Stomach smooth muscle (tissue), 2 donors: ENCODE measurements around the gene PHF23.

Experiments
- H3K27ac ChIP-seq: one replicate; pipeline ENCODE4 v1.7.0; 2013; ENCODE audit warnings: mild to moderate bottlenecking, low read length, inconsistent platforms
- H3K27me3 ChIP-seq, 2 donors: one replicate each; pipeline ENCODE4 v1.7.0; 2013; ENCODE audit warnings: low read length in 2 of 2; ENCODE audit not compliant: insufficient read depth in 2 of 2, control insufficient read depth in 1 of 2
- H3K36me3 ChIP-seq, 2 donors: one replicate each; pipeline ENCODE4 v1.7.0; 2013; ENCODE audit warnings: low read length in 2 of 2; ENCODE audit not compliant: control insufficient read depth in 2 of 2, insufficient read depth in 2 of 2
- H3K4me1 ChIP-seq: one replicate; pipeline ENCODE4 v1.7.0; 2013; ENCODE audit warnings: low read length; ENCODE audit not compliant: control insufficient read depth, insufficient read depth
- H3K4me3 ChIP-seq, 2 donors: one replicate each; pipeline ENCODE4 v1.7.0; 2013; ENCODE audit warnings: low read length in 2 of 2
- H3K9ac ChIP-seq, 2 donors: one replicate each; pipeline ENCODE4 v1.7.0; 2013; ENCODE audit warnings: low read length in 2 of 2, mild to moderate bottlenecking in 1 of 2
- H3K9me3 ChIP-seq, 2 donors: one replicate each; pipeline ENCODE4 v1.7.0; 2013; ENCODE audit warnings: low read length in 2 of 2; ENCODE audit not compliant: control insufficient read depth in 2 of 2
- donor health status: healthy.
- donor health status: Pancreatic carcinoma.

The PHF23 gene

DNA sequence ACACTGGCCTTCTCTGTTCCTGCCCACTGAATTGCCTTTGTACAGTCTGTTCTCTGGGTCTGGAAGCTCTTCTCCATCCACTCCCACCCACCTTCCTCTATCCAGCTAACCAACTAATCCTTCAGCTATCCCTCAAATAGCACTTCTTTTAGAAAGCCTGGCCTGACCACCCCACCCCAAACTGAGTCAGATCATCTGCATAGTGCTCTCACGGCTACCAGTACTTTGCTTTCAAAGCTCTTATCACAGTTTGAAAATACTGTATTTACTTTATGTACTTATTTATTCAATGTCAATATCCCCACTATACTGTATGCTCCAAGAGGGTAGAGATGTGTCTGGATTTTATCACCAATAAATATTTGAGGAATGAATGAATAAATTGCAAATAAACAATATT lies 27.5 kb upstream of the PHF23 start:
- peaks cover 20 to 24% of the 10 kb centered on the region in 2 donors for H3K27me3 ChIP-seq
- no peaks in the 10 kb centered on the region for H3K9me3 ChIP-seq
- no peak overlapping the region for H3K9ac ChIP-seq
- H3K27ac ChIP-seq: no peak overlapping the region
- no peak overlapping the region for H3K4me3 ChIP-seq
- peaks cover 10% of the 10 kb centered on the region for H3K4me1 ChIP-seq
- no peaks in the 10 kb centered on the region for H3K36me3 ChIP-seq

DNA sequence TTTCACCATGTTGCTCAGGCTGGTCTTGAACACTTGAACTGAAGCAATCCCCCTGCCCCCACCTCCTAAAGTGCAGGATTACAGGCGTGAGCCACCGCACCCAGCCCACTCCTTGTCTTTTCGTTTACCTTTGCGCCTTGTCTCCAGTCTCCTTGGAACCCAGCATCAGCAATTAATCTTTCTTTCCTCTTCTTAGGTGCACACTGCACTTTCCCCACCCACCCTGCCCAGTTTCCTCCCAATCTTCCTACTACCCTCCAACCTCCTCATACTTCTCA lies 24.5 kb upstream of the PHF23 start:
- no peak overlapping the region for H3K27ac ChIP-seq
- peaks cover 18% of the 10 kb centered on the region for H3K4me1 ChIP-seq

DNA sequence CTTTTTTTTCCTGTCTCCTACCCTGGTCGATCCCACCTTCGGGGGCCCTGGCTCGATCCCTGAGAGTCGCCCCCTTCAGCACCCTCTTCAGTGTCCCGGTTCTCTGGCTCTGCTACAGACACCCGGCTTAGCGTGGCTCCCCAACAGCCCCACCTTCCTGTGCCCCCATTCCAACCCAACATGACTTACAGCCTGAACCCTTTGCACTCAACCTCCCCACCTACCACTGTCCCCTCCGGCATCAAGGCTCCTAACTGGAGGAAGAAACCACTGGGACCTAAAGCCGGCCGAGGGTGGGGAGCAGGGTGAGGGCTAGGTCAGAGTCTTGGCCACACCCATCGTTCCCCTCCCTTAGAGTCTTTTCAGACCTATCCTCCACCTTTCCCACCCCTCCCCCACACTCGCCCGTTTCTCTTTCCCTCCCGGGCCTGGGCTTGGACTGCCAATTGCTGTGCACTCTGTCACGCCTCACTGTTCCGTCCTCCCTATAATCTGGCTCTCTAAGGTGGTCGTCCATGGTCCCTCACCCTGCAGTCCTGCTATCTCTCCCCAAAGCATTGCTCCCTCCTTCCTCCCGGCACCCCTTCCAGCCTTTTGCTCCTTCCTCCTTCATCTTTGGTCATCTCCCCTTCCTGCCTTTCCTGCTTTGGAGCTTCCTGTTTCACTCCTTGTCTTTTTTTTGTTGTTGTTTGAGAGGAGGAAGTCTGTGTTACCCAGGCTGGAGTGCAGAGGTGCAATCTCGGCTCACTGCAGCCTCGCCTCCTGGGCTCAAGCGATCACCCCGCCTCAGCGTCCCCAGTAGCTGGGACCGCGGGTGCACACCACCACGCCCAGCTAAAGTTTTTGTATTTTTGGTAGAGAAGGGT lies 23.9 kb upstream of the PHF23 start:
- Histone ChIP-seq H3K4me3 (peak overlapping the region in 1 of 2 donors; percentile 29), H3K9me3 (no peaks in the 10 kb centered on the region), H3K27me3 (peaks cover 37% of the 10 kb centered on the region in 2 donors), H3K27ac (no peak overlapping the region), H3K4me1 (peaks cover 18% of the 10 kb centered on the region), H3K36me3 (peaks cover 12 to 13% of the 10 kb centered on the region in 2 donors), H3K9ac (no peak overlapping the region)

More for the DNA sequence above, 24.5 kb upstream of the PHF23 start:
- Histone ChIP-seq H3K36me3 (peaks cover 7 to 9% of the 10 kb centered on the region in 2 donors), H3K9me3 (no peaks in the 10 kb centered on the region), H3K27me3 (peaks cover 37% of the 10 kb centered on the region in 2 donors), H3K9ac (no peak overlapping the region), H3K4me3 (no peak overlapping the region)

DNA sequence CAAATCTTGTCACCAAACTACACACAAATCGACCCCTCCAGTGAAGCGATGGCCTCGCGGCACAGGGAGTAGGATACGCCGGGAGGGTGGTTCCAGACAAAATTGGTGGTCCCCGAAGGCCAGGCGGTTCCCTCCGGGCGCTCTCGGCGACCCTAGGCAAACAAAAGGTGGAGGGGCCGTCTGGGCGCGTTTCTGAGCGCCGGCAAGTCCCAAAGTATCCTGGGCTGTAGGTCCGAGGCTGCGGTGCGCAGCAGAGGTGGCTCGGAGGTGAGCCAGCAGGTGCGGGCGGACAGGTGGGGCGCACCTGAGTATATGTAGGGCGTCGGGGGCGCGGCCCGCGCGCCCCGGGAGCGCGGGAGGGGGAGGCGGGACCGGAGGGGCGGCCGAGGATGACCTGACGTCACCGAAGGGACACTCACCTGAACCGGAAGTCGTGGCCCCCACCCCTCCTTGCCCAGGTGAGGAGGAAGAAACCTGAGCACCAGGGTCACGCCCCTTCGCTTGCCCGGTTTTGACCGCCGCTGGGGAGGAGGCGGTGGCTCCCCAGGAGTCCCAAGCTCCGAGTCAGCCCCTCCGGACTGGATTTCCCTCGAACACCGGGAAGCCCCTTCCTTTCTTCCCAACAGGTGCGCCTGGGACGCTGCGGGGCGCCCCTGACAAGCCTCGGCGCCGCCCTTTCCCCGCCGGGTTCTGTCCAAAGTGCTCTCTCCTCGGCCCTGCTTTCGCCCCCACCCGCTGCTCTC lies 23.1 kb upstream of the PHF23 start, which contains the start of gene CLDN7:
TSS of gene CLDN7 (minus strand) at position 287 of the 743 bp plus-strand sequence. CDS start 435 bp downstream, outside the sequence.
- peaks cover 37% of the 10 kb centered on the region in 2 donors for H3K27me3 ChIP-seq
- peak within 1 kb of the TSS in 1 of 2 donors; percentile 62 for H3K4me3 ChIP-seq
- no peak within 1 kb of the TSS for H3K27ac ChIP-seq
- H3K4me1 ChIP-seq: peaks cover 18% of the 10 kb centered on the region
- no peak within 1 kb of the TSS for H3K9ac ChIP-seq
- H3K9me3 ChIP-seq: no peaks in the 10 kb centered on the region
- peaks cover 12 to 13% of the 10 kb centered on the region in 2 donors for H3K36me3 ChIP-seq

DNA sequence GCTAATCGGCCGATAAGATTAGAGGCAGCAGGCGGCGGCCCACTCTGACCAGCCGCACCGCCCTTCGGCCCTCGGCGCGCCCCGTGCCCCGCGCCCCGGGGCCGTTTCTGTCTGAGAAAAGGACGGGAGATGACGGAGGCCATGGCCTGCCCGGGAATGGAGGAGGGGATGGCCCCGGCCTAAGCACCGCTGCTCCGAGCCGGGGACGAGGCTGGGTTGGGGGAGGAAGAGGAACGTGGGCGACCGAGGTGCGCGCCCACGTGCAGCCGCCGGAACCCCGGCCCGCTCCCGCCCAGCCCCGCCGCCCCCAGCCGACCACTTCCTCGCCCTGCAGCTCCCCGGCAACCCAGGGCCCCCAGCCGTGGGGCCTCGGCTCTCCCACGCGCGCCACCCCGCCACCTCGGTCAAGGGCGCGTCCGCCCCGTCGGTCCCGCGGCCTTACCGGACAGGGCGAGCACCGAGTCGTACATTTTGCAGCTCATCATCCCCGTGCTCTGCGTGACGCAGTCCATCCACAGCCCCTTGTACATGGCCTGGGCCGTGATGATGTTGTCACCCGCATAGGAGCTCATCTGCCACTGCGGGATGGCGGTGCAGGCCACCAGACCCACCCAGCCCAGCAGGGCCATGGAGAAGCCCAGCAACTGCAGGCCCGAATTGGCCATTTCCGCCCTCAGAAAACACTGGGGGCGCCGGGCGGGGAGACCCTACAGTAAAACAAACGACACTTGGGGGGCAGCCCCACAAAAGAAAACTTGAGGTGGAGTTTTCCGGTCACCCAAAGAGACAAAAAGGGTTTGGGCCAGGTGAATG lies 22.3 kb upstream of the PHF23 start:
- Histone ChIP-seq H3K9ac (no peak overlapping the region), H3K36me3 (peaks cover 14 to 16% of the 10 kb centered on the region in 2 donors), H3K9me3 (no peaks in the 10 kb centered on the region), H3K27me3 (peaks cover 37% of the 10 kb centered on the region in 2 donors), H3K4me1 (peaks cover 18% of the 10 kb centered on the region), H3K4me3 (peak overlapping the region; percentile 31 to 62), H3K27ac (no peak overlapping the region)

DNA sequence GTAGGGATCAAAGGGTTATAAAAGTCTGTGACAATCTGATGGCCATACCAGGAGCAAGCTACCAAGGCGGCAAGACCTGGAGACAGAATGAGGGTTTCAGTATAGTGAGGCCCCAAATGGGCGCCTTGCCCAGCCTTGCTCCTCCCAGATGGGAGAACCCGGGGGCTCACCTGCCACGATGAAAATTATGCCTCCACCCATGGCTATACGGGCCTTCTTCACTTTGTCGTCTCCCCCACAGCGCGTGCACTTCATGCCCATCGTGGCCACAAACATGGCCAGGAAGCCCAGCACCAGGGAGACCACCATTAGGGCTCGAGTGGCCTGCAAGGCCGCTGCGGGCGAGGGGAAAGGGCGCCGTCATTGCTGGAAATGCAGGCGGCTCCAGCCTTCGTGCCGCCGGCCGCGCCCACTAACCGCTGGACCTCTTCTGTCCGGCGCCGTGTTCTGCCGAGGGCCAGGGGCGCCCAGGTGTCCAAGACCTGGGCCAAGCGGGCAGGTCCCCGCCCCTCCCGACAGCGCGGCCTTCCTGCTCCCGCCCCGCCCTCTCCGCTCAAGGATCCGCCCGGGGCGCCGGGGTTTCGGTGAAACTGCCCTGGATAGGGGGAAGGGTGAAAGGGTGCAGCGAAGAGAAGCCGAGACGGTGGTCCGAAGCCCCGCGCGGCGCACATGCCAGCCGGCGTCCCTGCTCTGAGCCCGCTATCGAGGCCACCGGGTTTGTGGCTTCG lies 21.6 kb upstream of the PHF23 start:
- no peak overlapping the region for H3K27ac ChIP-seq
- no peaks in the 10 kb centered on the region for H3K9me3 ChIP-seq
- peak overlapping the region; percentile 31 to 62 for H3K4me3 ChIP-seq
- peaks cover 37% of the 10 kb centered on the region in 2 donors for H3K27me3 ChIP-seq
- peaks cover 18% of the 10 kb centered on the region for H3K4me1 ChIP-seq
- H3K9ac ChIP-seq: peak overlapping the region in 1 of 2 donors; percentile 21
- H3K36me3 ChIP-seq: peaks cover 16 to 20% of the 10 kb centered on the region in 2 donors

DNA sequence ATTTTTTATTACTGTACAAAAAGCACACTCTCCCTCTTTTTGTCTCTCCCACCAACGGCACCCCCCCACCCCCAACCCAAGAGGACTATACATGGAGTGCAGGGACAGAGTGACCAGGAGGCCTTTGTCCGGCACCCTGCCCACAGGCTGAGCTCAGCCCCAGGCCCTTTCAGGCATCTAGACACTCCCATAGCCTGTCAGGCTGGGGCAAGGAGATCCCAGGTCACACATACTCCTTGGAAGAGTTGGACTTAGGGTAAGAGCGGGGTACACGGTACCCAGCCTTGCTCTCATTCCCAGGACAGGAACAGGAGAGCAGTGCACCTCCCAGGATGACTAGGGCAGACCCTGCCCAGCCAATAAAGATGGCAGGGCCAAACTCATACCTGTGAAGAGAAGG lies 20.9 kb upstream of the PHF23 start:
- H3K27ac ChIP-seq: no peak overlapping the region
- H3K4me3 ChIP-seq: no peak overlapping the region
- peaks cover 19 to 23% of the 10 kb centered on the region in 2 donors for H3K36me3 ChIP-seq
- no peak overlapping the region for H3K9ac ChIP-seq
- H3K9me3 ChIP-seq: no peaks in the 10 kb centered on the region
- peaks cover 18% of the 10 kb centered on the region for H3K4me1 ChIP-seq
- H3K27me3 ChIP-seq: peaks cover 37% of the 10 kb centered on the region in 2 donors

DNA sequence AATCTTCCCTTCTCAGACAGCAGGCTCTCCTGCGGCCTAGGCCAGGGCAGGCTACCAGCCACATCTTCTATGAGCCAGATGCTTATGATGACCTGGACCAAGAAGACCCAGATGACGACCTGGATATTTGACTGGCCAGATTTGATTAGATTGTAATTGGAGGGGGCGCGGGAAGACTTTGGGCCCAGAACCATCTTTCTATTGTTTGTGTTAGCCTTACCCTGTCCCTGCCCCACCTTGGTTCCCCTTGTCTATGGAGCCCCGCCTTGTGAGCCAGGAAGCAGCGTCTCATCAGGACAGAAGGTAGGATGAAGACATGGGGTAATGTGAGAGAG lies 20.3 kb upstream of the PHF23 start:
- Histone ChIP-seq H3K27ac (no peak overlapping the region), H3K9me3 (no peaks in the 10 kb centered on the region), H3K4me3 (no peak overlapping the region), H3K27me3 (peaks cover 37% of the 10 kb centered on the region in 2 donors), H3K4me1 (peaks cover 18% of the 10 kb centered on the region), H3K36me3 (peaks cover 22 to 28% of the 10 kb centered on the region in 2 donors), H3K9ac (no peak overlapping the region)

DNA sequence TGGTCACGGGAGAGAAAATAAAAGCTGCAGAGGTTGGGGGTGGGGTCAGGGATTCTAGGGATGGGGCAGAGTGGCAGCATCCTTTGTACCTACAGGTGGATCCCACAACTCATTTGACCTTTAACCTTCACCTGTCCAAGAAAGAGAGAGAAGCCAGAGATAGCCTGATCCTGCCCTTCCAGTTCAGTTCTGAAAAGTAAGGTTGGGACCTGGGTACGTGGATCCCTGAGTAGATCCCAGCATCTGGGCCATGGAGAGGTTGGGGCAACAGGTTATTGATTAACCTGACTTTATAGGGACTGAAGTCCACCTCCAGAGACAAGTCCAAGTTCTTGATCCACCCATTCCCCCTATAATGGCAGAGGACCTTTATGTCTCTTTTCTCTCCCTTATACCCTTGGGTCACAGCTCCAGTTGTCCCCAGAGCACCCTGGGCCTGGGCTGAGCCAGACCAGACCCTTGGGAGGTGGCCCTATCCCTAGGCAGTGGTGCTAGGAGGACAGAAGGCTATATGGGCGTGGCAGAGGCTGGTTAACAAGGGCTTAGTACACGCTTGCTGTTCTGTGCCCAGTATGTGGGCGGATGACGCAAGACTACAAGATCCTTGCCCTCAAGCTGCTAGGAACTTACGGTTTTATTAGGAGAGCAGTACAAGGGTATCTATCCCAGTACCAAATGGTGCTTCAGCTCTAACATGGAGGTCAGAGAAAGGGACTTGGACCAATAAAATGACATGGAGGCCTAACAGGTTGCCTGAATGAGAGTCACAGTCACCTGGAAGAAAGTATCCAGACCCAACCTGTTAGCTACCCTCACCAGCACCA lies 19.7 kb upstream of the PHF23 start:
- Histone ChIP-seq H3K9ac (no peak overlapping the region), H3K9me3 (no peaks in the 10 kb centered on the region), H3K27ac (no peak overlapping the region), H3K4me3 (no peak overlapping the region), H3K36me3 (peaks cover 24 to 33% of the 10 kb centered on the region in 2 donors), H3K27me3 (peaks cover 34 to 37% of the 10 kb centered on the region in 2 donors), H3K4me1 (peaks cover 18% of the 10 kb centered on the region)
